ENCODE data around the gene SLC26A11. TPM values are rescaled to one million over a fixed set of nuclear protein-coding genes. Genes with fewer than 3 reads are reported as not detected.

SLC26A11 gene
- total and polyA plus RNA-seq, 2 experiments from 2014 or later = 11.4 to 13.9 TPM

GRCh38 chr17:80205811-80206210 is 14.4 kb upstream of the SLC26A11 start:
- Histone ChIP-seq H3K4me1 (ENCODE audit: insufficient read depth) (no peaks in the 10 kb centered on the region), H3K36me3 (ENCODE audit: low read depth) (no peaks in the 10 kb centered on the region), H3K27ac (no peak overlapping the region), H2AFZ (no peak overlapping the region), H3K27me3 (replicated peaks; ENCODE audit: insufficient read depth) (no peaks in the 10 kb centered on the region), H4K20me1 (ENCODE audit: insufficient read depth) (no peaks in the 10 kb centered on the region), H3K9me2 (ENCODE audit: insufficient read depth) (no peaks in the 10 kb centered on the region), H3K9ac (no peak overlapping the region), H3F3A (ENCODE audit: insufficient read depth) (no peaks in the 10 kb centered on the region), H3K9me3 (ENCODE audit: low read depth) (no peaks in the 10 kb centered on the region), H3K4me3 (no peak overlapping the region), H3K79me2 (ENCODE audit: insufficient read depth) (no peaks in the 10 kb centered on the region), H3K4me2 (ENCODE audit: unreplicated experiment) (no peak overlapping the region)
- DNase-seq = no peak
- TF ChIP-seq EZH2phosphoT487 (IDR thresholded peaks at IDR 0.05; ENCODE audit: insufficient read depth, low read depth) (no peak), EZH2 (IDR thresholded peaks at IDR 0.05; ENCODE audit: insufficient read depth, poor library complexity, severe bottlenecking) (no peak)
- in situ Hi-C loops (cut with MboI) = no loop called here
- 76 to 83% methylated on average over 13 of the region's 13 CpGs for WGBS, 2 experiments (ENCODE audit: low coverage in 1 of 2, low lambda C conversion rate in 2 of 2, missing lambda C conversion rate in 2 of 2)

DNA sequence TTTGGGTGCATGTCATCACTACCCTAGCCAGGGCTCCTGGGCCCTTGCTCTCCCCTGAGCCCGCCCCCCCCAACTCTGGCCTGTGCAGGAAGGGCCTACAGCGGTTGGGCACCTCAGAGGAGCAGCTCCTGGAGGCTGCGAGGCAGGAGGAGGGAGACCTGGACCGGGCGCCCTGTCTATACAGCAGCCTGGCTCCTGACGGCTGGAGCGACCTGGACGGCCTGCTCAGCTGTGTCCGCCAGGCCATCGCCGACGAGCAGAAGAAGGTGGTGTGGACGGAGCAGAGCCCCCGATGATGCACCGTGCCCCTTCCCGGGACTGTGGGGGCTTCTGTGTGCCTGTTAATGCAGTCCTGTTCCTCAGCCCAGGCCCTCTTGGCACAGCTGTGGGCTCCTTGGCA is 12.2 kb upstream of the SLC26A11 start:
- H3K4me2 ChIP-seq (ENCODE audit: unreplicated experiment) = no peak overlapping the region
- H2AFZ ChIP-seq = no peak overlapping the region
- WGBS, 2 experiments (ENCODE audit: low coverage in 1 of 2, low lambda C conversion rate in 2 of 2, missing lambda C conversion rate in 2 of 2) = 94 to 98% methylated on average over 11 to 16 of the region's 16 CpGs
- H3K9ac ChIP-seq = no peak overlapping the region
- H3K9me3 ChIP-seq (ENCODE audit: low read depth) = no peaks in the 10 kb centered on the region
- H3K4me3 ChIP-seq = no peak overlapping the region
- H3K27ac ChIP-seq = no peak overlapping the region
- no peaks in the 10 kb centered on the region for H3K4me1 ChIP-seq (ENCODE audit: insufficient read depth)
- H3K27me3 ChIP-seq (replicated peaks; ENCODE audit: insufficient read depth) = no peaks in the 10 kb centered on the region
- no peak for TF ChIP-seq EZH2phosphoT487 (IDR thresholded peaks at IDR 0.05; ENCODE audit: insufficient read depth, low read depth)
- TF ChIP-seq EZH2 (IDR thresholded peaks at IDR 0.05; ENCODE audit: insufficient read depth, poor library complexity, severe bottlenecking) = no peak
- DNase-seq = no peak
- H3K79me2 ChIP-seq (ENCODE audit: insufficient read depth) = no peaks in the 10 kb centered on the region
- H4K20me1 ChIP-seq (ENCODE audit: insufficient read depth) = no peaks in the 10 kb centered on the region
- H3F3A ChIP-seq (ENCODE audit: insufficient read depth) = no peaks in the 10 kb centered on the region
- H3K36me3 ChIP-seq (ENCODE audit: low read depth) = no peaks in the 10 kb centered on the region
- no peaks in the 10 kb centered on the region for H3K9me2 ChIP-seq (ENCODE audit: insufficient read depth)
- in situ Hi-C loops (cut with MboI) = no loop called here

DNA sequence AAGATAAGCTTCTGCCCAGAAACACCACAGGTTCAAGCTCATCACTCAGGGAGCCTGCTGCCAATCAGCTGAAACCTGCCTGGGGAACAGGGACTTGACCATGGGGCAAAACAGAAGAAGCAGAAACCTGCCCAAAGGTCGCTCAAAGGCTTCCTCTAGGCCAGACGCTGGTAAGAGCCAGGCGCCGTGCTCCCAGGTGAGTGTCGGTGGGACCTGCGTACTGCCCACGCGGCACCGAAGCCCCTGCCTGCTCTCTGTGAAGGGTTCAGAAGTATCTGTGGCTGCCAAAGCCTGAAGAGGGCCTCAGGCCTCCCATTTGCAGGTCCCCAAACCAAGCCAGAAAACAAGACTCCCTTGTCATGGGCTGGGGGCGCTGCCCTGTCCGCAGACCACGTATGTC is 10.5 kb upstream of the SLC26A11 start:
- Histone ChIP-seq H3K4me2 (ENCODE audit: unreplicated experiment) (no peak overlapping the region), H3F3A (ENCODE audit: insufficient read depth) (no peaks in the 10 kb centered on the region), H3K27ac (no peak overlapping the region), H3K4me1 (ENCODE audit: insufficient read depth) (no peaks in the 10 kb centered on the region), H3K9me3 (ENCODE audit: low read depth) (no peaks in the 10 kb centered on the region), H3K9ac (no peak overlapping the region), H3K4me3 (no peak overlapping the region), H3K79me2 (ENCODE audit: insufficient read depth) (no peaks in the 10 kb centered on the region), H2AFZ (no peak overlapping the region), H4K20me1 (ENCODE audit: insufficient read depth) (no peaks in the 10 kb centered on the region), H3K9me2 (ENCODE audit: insufficient read depth) (no peaks in the 10 kb centered on the region), H3K27me3 (replicated peaks; ENCODE audit: insufficient read depth) (no peaks in the 10 kb centered on the region), H3K36me3 (ENCODE audit: low read depth) (no peaks in the 10 kb centered on the region)
- 91 to 92% methylated on average over 12 of the region's 12 CpGs for WGBS, 2 experiments (ENCODE audit: low coverage in 1 of 2, low lambda C conversion rate in 2 of 2, missing lambda C conversion rate in 2 of 2)
- no peak for DNase-seq
- in situ Hi-C loops (cut with MboI) = no loop called here
- TF ChIP-seq EZH2 (IDR thresholded peaks at IDR 0.05; ENCODE audit: insufficient read depth, poor library complexity, severe bottlenecking) (no peak), EZH2phosphoT487 (IDR thresholded peaks at IDR 0.05; ENCODE audit: insufficient read depth, low read depth) (no peak)

GRCh38 chr17:80210348-80211108 is 9.7 kb upstream of the SLC26A11 start:
- H3K9me3 ChIP-seq (ENCODE audit: low read depth) = no peaks in the 10 kb centered on the region
- no peaks in the 10 kb centered on the region for H3K27me3 ChIP-seq (replicated peaks; ENCODE audit: insufficient read depth)
- no peaks in the 10 kb centered on the region for H3F3A ChIP-seq (ENCODE audit: insufficient read depth)
- no peak overlapping the region for H3K9ac ChIP-seq
- no peaks in the 10 kb centered on the region for H3K36me3 ChIP-seq (ENCODE audit: low read depth)
- 93 to 97% methylated on average over 38 to 47 of the region's 47 CpGs for WGBS, 2 experiments (ENCODE audit: low coverage in 1 of 2, low lambda C conversion rate in 2 of 2, missing lambda C conversion rate in 2 of 2)
- H4K20me1 ChIP-seq (ENCODE audit: insufficient read depth) = no peaks in the 10 kb centered on the region
- H3K79me2 ChIP-seq (ENCODE audit: insufficient read depth) = no peaks in the 10 kb centered on the region
- H2AFZ ChIP-seq = no peak overlapping the region
- H3K27ac ChIP-seq = no peak overlapping the region
- no peaks in the 10 kb centered on the region for H3K9me2 ChIP-seq (ENCODE audit: insufficient read depth)
- no peak for DNase-seq
- in situ Hi-C loops (cut with MboI) = no loop called here
- TF ChIP-seq EZH2 (IDR thresholded peaks at IDR 0.05; ENCODE audit: insufficient read depth, poor library complexity, severe bottlenecking) (no peak), EZH2phosphoT487 (IDR thresholded peaks at IDR 0.05; ENCODE audit: insufficient read depth, low read depth) (no peak)
- no peak overlapping the region for H3K4me2 ChIP-seq (ENCODE audit: unreplicated experiment)
- no peaks in the 10 kb centered on the region for H3K4me1 ChIP-seq (ENCODE audit: insufficient read depth)
- H3K4me3 ChIP-seq = no peak overlapping the region
